Measurements from ENCODE around the gene NEUROD2.

GRCh38 chr17:39619786-39620101 is 12.0 kb upstream of the NEUROD2 start:
- TF ChIP-seq, protein P1, sequence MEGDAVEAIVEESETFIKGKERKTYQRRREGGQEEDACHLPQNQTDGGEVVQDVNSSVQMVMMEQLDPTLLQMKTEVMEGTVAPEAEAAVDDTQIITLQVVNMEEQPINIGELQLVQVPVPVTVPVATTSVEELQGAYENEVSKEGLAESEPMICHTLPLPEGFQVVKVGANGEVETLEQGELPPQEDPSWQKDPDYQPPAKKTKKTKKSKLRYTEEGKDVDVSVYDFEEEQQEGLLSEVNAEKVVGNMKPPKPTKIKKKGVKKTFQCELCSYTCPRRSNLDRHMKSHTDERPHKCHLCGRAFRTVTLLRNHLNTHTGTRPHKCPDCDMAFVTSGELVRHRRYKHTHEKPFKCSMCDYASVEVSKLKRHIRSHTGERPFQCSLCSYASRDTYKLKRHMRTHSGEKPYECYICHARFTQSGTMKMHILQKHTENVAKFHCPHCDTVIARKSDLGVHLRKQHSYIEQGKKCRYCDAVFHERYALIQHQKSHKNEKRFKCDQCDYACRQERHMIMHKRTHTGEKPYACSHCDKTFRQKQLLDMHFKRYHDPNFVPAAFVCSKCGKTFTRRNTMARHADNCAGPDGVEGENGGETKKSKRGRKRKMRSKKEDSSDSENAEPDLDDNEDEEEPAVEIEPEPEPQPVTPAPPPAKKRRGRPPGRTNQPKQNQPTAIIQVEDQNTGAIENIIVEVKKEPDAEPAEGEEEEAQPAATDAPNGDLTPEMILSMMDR (IDR thresholded peaks at IDR 0.05) = no peak
- TF ChIP-seq CBX8 (IDR thresholded peaks at IDR 0.05) (no peak), CEBPB (IDR thresholded peaks at IDR 0.05) (no peak), NPAS2 (CRISPR knock-in tag; IDR thresholded peaks at IDR 0.05; ENCODE audit: borderline replicate concordance) (no peak)
